ENCODE results near the gene MYL2.

Gene MYL2

DNA sequence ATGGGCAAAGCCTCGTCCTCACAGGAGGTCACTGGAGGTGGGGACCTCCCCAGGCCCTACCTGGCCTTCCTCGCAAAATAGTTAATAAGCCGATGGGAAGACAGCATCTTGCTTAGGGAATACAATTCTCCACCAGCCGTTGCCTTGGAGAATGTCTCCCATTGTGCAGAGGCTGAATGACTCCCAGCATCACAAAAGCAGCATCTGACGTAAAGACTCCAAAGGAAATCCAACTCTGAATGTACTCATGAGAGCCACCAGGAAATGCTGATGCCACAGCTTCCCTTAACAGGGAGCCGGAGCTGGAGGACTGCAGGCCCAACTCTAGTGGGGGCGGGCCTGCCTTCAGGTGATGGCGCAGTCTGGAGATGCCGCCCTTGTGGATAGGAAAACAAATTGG is 58.0 kb downstream of the MYL2 start:
- DNase-seq (ENCODE audit: extremely low read depth, low read depth) = no peak
- TF ChIP-seq, protein P1, sequence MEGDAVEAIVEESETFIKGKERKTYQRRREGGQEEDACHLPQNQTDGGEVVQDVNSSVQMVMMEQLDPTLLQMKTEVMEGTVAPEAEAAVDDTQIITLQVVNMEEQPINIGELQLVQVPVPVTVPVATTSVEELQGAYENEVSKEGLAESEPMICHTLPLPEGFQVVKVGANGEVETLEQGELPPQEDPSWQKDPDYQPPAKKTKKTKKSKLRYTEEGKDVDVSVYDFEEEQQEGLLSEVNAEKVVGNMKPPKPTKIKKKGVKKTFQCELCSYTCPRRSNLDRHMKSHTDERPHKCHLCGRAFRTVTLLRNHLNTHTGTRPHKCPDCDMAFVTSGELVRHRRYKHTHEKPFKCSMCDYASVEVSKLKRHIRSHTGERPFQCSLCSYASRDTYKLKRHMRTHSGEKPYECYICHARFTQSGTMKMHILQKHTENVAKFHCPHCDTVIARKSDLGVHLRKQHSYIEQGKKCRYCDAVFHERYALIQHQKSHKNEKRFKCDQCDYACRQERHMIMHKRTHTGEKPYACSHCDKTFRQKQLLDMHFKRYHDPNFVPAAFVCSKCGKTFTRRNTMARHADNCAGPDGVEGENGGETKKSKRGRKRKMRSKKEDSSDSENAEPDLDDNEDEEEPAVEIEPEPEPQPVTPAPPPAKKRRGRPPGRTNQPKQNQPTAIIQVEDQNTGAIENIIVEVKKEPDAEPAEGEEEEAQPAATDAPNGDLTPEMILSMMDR (IDR thresholded peaks at IDR 0.05; ENCODE audit: low read depth, low read length) = no peak

DNA sequence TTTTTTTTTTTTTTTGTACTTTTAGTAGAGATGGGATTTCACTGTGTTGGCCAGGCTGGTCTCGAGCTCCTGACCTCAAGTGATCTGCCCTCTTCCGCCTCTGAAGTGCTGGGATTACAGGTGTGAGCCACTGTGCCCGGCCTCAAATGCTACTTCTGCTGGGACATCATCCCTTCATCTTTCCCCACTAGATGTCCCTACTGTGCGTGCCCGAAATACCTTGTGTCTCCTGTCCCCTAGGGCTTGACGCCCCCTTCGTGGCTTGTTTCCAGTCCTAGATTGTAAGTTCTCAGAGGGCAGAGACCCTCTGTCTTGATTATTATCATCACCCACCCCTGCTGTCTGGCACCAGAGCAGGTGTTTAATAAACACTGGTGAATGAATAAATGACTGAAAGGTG is 58.6 kb downstream of the MYL2 start:
- no peak for DNase-seq (ENCODE audit: extremely low read depth, low read depth)
- TF ChIP-seq, protein P1 (IDR thresholded peaks at IDR 0.05; ENCODE audit: low read depth, low read length) = no peak
